DND-41 (cell line): ENCODE measurements around the gene ARHGAP8.

Source experiments
- EZH2 ChIP-seq: IDR thresholded peaks from 3 replicates; pipeline ENCODE4 v1.6.1; 2012; ENCODE audit warnings: borderline replicate concordance, low read depth, mild to moderate bottlenecking, moderate library complexity, low read length, inconsistent platforms; ENCODE audit not compliant: severe bottlenecking
- TF ChIP-seq, protein P1 (sequence below): IDR thresholded peaks from 2 replicates; pipeline ENCODE4 v1.5.1; 2012; ENCODE audit warnings: borderline replicate concordance, low read length, moderate library complexity, mild to moderate bottlenecking; ENCODE audit not compliant: poor library complexity, severe bottlenecking; ENCODE audit errors: extremely low read depth

DNA sequence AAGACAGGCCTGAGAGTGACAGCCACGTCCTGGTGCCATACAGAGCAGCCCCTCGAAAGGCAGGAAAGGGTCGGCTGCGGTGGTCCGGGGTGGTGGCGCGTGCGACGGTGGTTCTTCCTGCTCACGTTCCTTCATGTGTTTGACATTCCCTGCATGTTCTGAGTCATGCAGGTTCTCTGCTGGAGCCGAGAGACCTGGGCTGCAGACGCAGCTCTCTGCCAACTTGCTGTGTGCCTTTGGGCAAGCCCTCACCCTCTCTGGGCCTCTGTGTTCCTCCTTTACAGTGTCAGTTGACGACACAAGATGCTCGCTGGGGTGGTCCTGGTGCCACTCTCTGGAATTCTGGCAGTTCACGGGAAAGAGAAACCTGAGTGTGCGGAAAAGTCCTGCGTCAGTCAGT, 12.0 kb downstream of the ARHGAP8 start:
- TF ChIP-seq, protein P1, sequence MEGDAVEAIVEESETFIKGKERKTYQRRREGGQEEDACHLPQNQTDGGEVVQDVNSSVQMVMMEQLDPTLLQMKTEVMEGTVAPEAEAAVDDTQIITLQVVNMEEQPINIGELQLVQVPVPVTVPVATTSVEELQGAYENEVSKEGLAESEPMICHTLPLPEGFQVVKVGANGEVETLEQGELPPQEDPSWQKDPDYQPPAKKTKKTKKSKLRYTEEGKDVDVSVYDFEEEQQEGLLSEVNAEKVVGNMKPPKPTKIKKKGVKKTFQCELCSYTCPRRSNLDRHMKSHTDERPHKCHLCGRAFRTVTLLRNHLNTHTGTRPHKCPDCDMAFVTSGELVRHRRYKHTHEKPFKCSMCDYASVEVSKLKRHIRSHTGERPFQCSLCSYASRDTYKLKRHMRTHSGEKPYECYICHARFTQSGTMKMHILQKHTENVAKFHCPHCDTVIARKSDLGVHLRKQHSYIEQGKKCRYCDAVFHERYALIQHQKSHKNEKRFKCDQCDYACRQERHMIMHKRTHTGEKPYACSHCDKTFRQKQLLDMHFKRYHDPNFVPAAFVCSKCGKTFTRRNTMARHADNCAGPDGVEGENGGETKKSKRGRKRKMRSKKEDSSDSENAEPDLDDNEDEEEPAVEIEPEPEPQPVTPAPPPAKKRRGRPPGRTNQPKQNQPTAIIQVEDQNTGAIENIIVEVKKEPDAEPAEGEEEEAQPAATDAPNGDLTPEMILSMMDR = no peak
- no peak for TF ChIP-seq EZH2
